WTC11 (cell line): Measurements from ENCODE around the gene BTBD10.

Experiments
- TF ChIP-seq, protein P1 (sequence below): sonication (generic); formaldehyde crosslinking; IDR thresholded peaks from 2 replicates; pipeline ENCODE4 v1.8.0; 2023; ENCODE audit warnings: missing genetic modification reagents
- TF ChIP-seq, protein P2 (sequence below): fragments of 200-600 bp; IDR thresholded peaks from 2 replicates; pipeline ENCODE4 v1.8.0; 2022; ENCODE audit warnings: antibody characterized with exemption
- TF ChIP-seq, protein P3 (sequence below): sonication (generic); formaldehyde crosslinking; IDR thresholded peaks from 2 replicates; pipeline ENCODE4 v1.8.1; 2023; ENCODE audit warnings: mild to moderate bottlenecking, missing genetic modification reagents, moderate library complexity

DNA sequence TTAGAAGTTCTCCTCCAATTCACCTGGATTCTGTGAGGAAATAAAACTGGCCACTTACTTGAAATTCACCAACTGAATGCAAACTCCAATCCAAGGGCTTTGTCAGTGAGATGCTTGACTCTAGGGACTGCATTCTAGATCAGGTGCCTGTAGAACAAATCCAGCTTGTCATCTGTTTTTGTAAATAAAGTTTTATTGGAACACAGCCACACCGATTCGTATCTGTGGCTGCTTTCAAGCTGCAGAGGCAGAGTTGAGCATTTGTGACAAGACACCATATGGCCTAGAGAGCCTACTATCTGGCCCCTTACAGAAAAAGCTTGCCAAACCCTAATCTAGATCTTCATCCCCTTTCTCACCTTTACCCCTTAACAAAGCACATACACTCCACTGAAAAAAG lies 82.3 kb downstream of the BTBD10 start:
- TF ChIP-seq, protein P1, sequence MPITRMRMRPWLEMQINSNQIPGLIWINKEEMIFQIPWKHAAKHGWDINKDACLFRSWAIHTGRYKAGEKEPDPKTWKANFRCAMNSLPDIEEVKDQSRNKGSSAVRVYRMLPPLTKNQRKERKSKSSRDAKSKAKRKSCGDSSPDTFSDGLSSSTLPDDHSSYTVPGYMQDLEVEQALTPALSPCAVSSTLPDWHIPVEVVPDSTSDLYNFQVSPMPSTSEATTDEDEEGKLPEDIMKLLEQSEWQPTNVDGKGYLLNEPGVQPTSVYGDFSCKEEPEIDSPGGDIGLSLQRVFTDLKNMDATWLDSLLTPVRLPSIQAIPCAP (CRISPR knock-in tag), result no peak
- TF ChIP-seq, protein P2, sequence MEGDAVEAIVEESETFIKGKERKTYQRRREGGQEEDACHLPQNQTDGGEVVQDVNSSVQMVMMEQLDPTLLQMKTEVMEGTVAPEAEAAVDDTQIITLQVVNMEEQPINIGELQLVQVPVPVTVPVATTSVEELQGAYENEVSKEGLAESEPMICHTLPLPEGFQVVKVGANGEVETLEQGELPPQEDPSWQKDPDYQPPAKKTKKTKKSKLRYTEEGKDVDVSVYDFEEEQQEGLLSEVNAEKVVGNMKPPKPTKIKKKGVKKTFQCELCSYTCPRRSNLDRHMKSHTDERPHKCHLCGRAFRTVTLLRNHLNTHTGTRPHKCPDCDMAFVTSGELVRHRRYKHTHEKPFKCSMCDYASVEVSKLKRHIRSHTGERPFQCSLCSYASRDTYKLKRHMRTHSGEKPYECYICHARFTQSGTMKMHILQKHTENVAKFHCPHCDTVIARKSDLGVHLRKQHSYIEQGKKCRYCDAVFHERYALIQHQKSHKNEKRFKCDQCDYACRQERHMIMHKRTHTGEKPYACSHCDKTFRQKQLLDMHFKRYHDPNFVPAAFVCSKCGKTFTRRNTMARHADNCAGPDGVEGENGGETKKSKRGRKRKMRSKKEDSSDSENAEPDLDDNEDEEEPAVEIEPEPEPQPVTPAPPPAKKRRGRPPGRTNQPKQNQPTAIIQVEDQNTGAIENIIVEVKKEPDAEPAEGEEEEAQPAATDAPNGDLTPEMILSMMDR, result no peak
- TF ChIP-seq, protein P3, sequence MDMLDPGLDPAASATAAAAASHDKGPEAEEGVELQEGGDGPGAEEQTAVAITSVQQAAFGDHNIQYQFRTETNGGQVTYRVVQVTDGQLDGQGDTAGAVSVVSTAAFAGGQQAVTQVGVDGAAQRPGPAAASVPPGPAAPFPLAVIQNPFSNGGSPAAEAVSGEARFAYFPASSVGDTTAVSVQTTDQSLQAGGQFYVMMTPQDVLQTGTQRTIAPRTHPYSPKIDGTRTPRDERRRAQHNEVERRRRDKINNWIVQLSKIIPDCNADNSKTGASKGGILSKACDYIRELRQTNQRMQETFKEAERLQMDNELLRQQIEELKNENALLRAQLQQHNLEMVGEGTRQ (CRISPR knock-in tag), result no peak
